Measurements from ENCODE around the gene KRT33A. TPM values are rescaled to one million over a fixed set of nuclear protein-coding genes. Genes with fewer than 3 reads are reported as not detected.

Gene KRT33A
- total and polyA plus RNA-seq, 4 donors = not detected

- H3K9ac ChIP-seq (ENCODE audit: low read depth in 1 of 2, low read length in 2 of 2) = no peak overlapping the region
- no peak overlapping the region for H3K4me3 ChIP-seq (ENCODE audit: low read depth in 1 of 3, low read length in 3 of 3)
- DNase-seq (ENCODE audit: low spot score) = no peak
- H3K27ac ChIP-seq (ENCODE audit: low read depth in 1 of 2, low read length in 2 of 2) = no peak overlapping the region
- no peaks in the 10 kb centered on the region for H3K27me3 ChIP-seq (ENCODE audit: control insufficient read depth in 4 of 4, insufficient read depth in 4 of 4, low read length in 3 of 4)
- H3K36me3 ChIP-seq (ENCODE audit: control insufficient read depth in 4 of 4, insufficient read depth in 3 of 4, low read depth in 1 of 4, low read length in 3 of 4) = no peaks in the 10 kb centered on the region
- H3K4me1 ChIP-seq (ENCODE audit: control insufficient read depth in 4 of 4, insufficient read depth in 4 of 4, low read length in 3 of 4) = no peaks in the 10 kb centered on the region
- no peaks in the 10 kb centered on the region for H3K9me3 ChIP-seq (ENCODE audit: control insufficient read depth in 4 of 4, low read length in 3 of 4)
- TF ChIP-seq CTCF (IDR thresholded peaks at IDR 0.05; ENCODE audit: low read depth, low read length, missing input control) = no peak
- no peak for TF ChIP-seq YY1 (IDR thresholded peaks at IDR 0.05)
- TF ChIP-seq GABPA (IDR thresholded peaks at IDR 0.05 in 1 of 2, conservative IDR thresholded peaks at IDR 0.05 in 1 of 2) = no peak
- no peak for TF ChIP-seq NR2F2 (IDR thresholded peaks at IDR 0.05)
- TF ChIP-seq RAD21 (IDR thresholded peaks at IDR 0.05) = no peak
- TF ChIP-seq SP1 (IDR thresholded peaks at IDR 0.05) = no peak
- no peak for TF ChIP-seq JUND (IDR thresholded peaks at IDR 0.05)
- 90% methylated on average over 2 of the region's 2 CpGs for WGBS
Observed at GRCh38 chr17:41369023-41369422, 18.4 kb upstream of the KRT33A start.

GRCh38 chr17:41367426-41368075 is 16.9 kb upstream of the KRT33A start:
- H3K9me3 ChIP-seq (ENCODE audit: control insufficient read depth in 4 of 4, low read length in 3 of 4) = no peaks in the 10 kb centered on the region
- H3K4me1 ChIP-seq (ENCODE audit: control insufficient read depth in 4 of 4, insufficient read depth in 4 of 4, low read length in 3 of 4) = no peaks in the 10 kb centered on the region
- H3K4me3 ChIP-seq (ENCODE audit: low read depth in 1 of 3, low read length in 3 of 3) = no peak overlapping the region
- TF ChIP-seq GABPA (IDR thresholded peaks at IDR 0.05 in 1 of 2, conservative IDR thresholded peaks at IDR 0.05 in 1 of 2) (no peak), HNF4A (conservative IDR thresholded peaks at IDR 0.05) (no peak)
- H3K27ac ChIP-seq (ENCODE audit: low read depth in 1 of 2, low read length in 2 of 2) = no peak overlapping the region
- no peak overlapping the region for H3K9ac ChIP-seq (ENCODE audit: low read depth in 1 of 2, low read length in 2 of 2)
- WGBS = 87% methylated on average over 10 of the region's 10 CpGs
- DNase-seq (ENCODE audit: low spot score) = no peak
- no peaks in the 10 kb centered on the region for H3K36me3 ChIP-seq (ENCODE audit: control insufficient read depth in 4 of 4, insufficient read depth in 3 of 4, low read depth in 1 of 4, low read length in 3 of 4)
- H3K27me3 ChIP-seq (ENCODE audit: control insufficient read depth in 4 of 4, insufficient read depth in 4 of 4, low read length in 3 of 4) = no peaks in the 10 kb centered on the region

- TF ChIP-seq HNF4G (IDR thresholded peaks at IDR 0.05) (no peak), MAX (IDR thresholded peaks at IDR 0.05) (no peak), RXRA (IDR thresholded peaks at IDR 0.05) (no peak), ZBTB33 (IDR thresholded peaks at IDR 0.05) (no peak), YY1 (IDR thresholded peaks at IDR 0.05) (no peak), FOXA2 (IDR thresholded peaks at IDR 0.05) (no peak), HNF4A (conservative IDR thresholded peaks at IDR 0.05) (no peak), GABPA (IDR thresholded peaks at IDR 0.05 in 1 of 2, conservative IDR thresholded peaks at IDR 0.05 in 1 of 2) (no peak)
- no peak for DNase-seq (ENCODE audit: low spot score)
- Histone ChIP-seq H3K36me3 (ENCODE audit: control insufficient read depth in 4 of 4, insufficient read depth in 3 of 4, low read depth in 1 of 4, low read length in 3 of 4) (no peaks in the 10 kb centered on the region), H3K27ac (ENCODE audit: low read depth in 1 of 2, low read length in 2 of 2) (no peak overlapping the region), H3K9me3 (ENCODE audit: control insufficient read depth in 4 of 4, low read length in 3 of 4) (no peaks in the 10 kb centered on the region), H3K27me3 (ENCODE audit: control insufficient read depth in 4 of 4, insufficient read depth in 4 of 4, low read length in 3 of 4) (no peaks in the 10 kb centered on the region), H3K4me3 (ENCODE audit: low read depth in 1 of 3, low read length in 3 of 3) (no peak overlapping the region), H3K9ac (ENCODE audit: low read depth in 1 of 2, low read length in 2 of 2) (no peak overlapping the region), H3K4me1 (ENCODE audit: control insufficient read depth in 4 of 4, insufficient read depth in 4 of 4, low read length in 3 of 4) (no peaks in the 10 kb centered on the region)
Observed at GRCh38 chr17:41366070-41366469, 15.4 kb upstream of the KRT33A start.
